Neuron (in vitro differentiated cells): ENCODE data around the gene ADAMTSL5.
A peak's percentile ranks its signal among the peaks of the same experiment; 100 is the strongest.

Experiments used
- H2AFZ ChIP-seq: one replicate; pipeline ENCODE4 v1.6.1; 2013; ENCODE audit warnings: low read depth, mild to moderate bottlenecking, inconsistent platforms, low read length, moderate library complexity
- H3K27me3 ChIP-seq: one replicate; pipeline ENCODE4 v1.6.1; 2013; ENCODE audit warnings: low read length; ENCODE audit not compliant: insufficient read depth
- H3K36me3 ChIP-seq: one replicate; pipeline ENCODE4 v1.6.1; 2013; ENCODE audit warnings: low read length; ENCODE audit not compliant: insufficient read depth
- H3K4me1 ChIP-seq: one replicate; pipeline ENCODE4 v1.6.1; 2013; ENCODE audit warnings: low read length; ENCODE audit not compliant: insufficient read depth
- H3K4me3 ChIP-seq: 2 replicates; pipeline ENCODE4 v1.5.1; 2013; ENCODE audit warnings: mild to moderate bottlenecking, low read length, moderate library complexity
- H3K9me3 ChIP-seq: one replicate; pipeline ENCODE4 v1.6.1; 2013; ENCODE audit warnings: low read length

The ADAMTSL5 gene

DNA sequence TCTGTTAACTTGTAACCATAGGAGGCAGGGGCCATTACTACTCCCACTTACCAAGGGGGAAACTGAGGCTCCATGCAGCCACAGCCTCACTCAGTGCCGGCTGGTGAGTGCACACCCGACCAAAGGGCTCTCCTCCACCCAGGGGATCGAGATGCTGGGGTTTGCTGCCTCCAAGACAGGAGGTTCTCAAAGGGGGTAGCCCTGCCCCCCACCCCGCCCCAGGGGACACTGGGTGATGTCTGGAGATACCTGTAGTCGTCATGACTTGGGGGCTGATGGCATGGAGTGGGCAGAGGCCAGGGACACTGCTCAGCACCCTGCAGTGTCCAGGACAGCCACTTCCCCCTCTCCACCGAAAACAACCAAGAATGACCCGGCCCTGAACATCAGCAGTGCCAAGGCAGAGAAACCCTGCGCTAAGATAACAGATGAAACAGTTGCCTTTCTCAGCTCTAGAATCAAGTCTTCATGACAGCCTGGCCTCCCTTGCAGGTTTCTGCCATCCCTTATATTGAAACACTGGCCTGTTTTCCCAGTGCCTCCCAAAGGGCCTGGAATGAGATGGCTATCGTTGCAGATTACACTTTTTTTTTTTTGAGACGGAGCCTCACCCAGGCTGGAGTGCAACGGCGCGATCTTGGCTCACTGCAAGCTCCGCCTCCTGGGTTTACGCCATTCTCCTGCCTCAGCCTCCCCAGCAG lies 18.6 kb downstream of the ADAMTSL5 start:
- peaks cover 25% of the 10 kb centered on the region for H3K4me1 ChIP-seq
- no peaks in the 10 kb centered on the region for H3K36me3 ChIP-seq
- H3K27me3 ChIP-seq: no peaks in the 10 kb centered on the region
- H3K4me3 ChIP-seq: no peak overlapping the region
- no peaks in the 10 kb centered on the region for H3K9me3 ChIP-seq
- H2AFZ ChIP-seq: no peak overlapping the region

- Histone ChIP-seq H3K4me3 (no peak overlapping the region), H2AFZ (no peak overlapping the region), H3K9me3 (no peaks in the 10 kb centered on the region), H3K27me3 (no peaks in the 10 kb centered on the region), H3K36me3 (no peaks in the 10 kb centered on the region), H3K4me1 (peaks cover 21% of the 10 kb centered on the region)
Observed at GRCh38 chr19:1492474-1493006, 20.3 kb downstream of the ADAMTSL5 start.

DNA sequence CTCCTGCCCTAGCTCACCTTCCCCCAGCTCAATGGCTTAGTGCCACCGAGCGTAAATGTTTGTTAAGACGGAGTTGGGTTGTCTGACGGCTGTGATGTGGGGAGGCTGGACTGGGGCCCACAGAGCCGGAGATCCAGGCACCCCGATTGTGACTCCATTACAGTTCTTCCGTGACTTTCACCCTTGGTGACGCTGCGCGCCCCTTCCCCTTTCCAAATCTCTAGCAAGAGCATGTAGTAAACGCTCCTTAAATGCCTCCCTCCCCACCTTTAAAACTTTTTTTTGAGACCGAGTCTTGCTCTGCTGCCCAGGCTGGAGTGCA lies 21.0 kb downstream of the ADAMTSL5 start:
- Histone ChIP-seq H2AFZ (no peak overlapping the region), H3K4me3 (peak overlapping the region; percentile 53), H3K27me3 (no peaks in the 10 kb centered on the region), H3K9me3 (no peaks in the 10 kb centered on the region), H3K4me1 (peaks cover 21% of the 10 kb centered on the region), H3K36me3 (no peaks in the 10 kb centered on the region)

- Histone ChIP-seq H3K36me3 (no peaks in the 10 kb centered on the region), H2AFZ (peak within 1 kb of the TSS; percentile 52), H3K27me3 (no peaks in the 10 kb centered on the region), H3K9me3 (no peaks in the 10 kb centered on the region), H3K4me3 (peak within 1 kb of the TSS; percentile 53), H3K4me1 (peaks cover 21% of the 10 kb centered on the region)
Observed at GRCh38 chr19:1491114-1491848, 21.5 kb downstream of the ADAMTSL5 start, which contains the start of gene REEP6. Gene REEP6, plus strand, starts transcription at chr19:1491181. Its CDS starts 89 bp downstream, at chr19:1491270.

- H3K4me3 ChIP-seq: peak within 1 kb of the TSS; percentile 53
- no peaks in the 10 kb centered on the region for H3K36me3 ChIP-seq
Observed at GRCh38 chr19:1490311-1491113, 22.3 kb downstream of the ADAMTSL5 start, which contains the start of gene PCSK4. Gene PCSK4, minus strand, starts transcription at chr19:1490350. Its CDS starts 4 bp downstream, at chr19:1490346.

DNA sequence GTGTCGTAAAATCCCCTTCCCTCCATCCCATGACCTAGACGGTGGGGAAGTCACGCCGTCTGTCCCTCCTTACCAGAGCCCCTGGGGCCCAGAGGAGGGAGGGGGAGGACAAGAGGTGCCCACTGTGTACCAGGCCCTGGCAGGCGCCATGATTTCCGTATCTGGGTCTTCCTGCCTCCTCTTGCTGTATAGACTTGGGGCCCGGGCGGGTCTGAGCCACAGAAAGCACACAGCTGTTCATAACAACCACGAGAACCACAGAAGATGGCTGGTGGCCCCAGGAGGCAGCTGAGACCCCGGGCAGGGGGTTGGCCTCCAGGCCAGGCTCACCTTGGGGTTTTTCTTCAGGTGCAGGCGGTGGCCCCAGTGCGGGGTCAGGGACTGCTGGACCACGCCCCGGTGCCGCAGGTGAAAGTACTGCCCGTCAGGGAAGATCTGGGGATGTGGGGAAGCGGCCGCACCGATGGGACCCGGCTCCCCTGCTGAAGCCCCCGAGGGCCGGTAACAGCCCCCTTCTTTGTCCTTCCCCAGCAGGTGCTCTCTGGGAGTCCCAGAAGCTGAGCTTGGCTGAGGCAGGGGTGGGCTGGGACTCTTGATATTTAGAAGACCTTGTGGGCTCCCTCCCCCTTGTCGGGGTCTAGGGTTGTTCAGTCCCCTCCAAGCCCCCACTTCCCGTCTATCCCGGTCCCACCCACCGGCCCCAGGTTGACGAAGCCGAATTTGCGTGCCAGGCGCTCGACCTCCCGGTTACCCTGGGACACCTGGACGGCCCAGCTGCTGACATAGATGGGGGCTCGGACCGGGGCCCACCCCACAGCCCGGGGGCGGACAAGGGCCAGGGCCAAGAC lies 23.1 kb downstream of the ADAMTSL5 start:
- Histone ChIP-seq H3K4me1 (peaks cover 21% of the 10 kb centered on the region), H2AFZ (peak overlapping the region; percentile 22), H3K4me3 (peak overlapping the region; percentile 51), H3K27me3 (no peaks in the 10 kb centered on the region), H3K9me3 (no peaks in the 10 kb centered on the region), H3K36me3 (no peaks in the 10 kb centered on the region)

More at GRCh38 chr19:1490311-1491113, 22.3 kb downstream of the ADAMTSL5 start, which contains the start of gene PCSK4:
- Histone ChIP-seq H2AFZ (peak within 1 kb of the TSS; percentile 52), H3K4me1 (peaks cover 21% of the 10 kb centered on the region), H3K27me3 (no peaks in the 10 kb centered on the region), H3K9me3 (no peaks in the 10 kb centered on the region)

GRCh38 chr19:1488282-1488601 lies 24.6 kb downstream of the ADAMTSL5 start:
- H3K9me3 ChIP-seq: no peaks in the 10 kb centered on the region
- no peak overlapping the region for H2AFZ ChIP-seq
- no peak overlapping the region for H3K4me3 ChIP-seq
- no peaks in the 10 kb centered on the region for H3K27me3 ChIP-seq
- peaks cover 17% of the 10 kb centered on the region for H3K4me1 ChIP-seq
- H3K36me3 ChIP-seq: no peaks in the 10 kb centered on the region

- no peak overlapping the region for H3K4me3 ChIP-seq
- H3K4me1 ChIP-seq: peaks cover 12% of the 10 kb centered on the region
- no peaks in the 10 kb centered on the region for H3K36me3 ChIP-seq
- H3K27me3 ChIP-seq: no peaks in the 10 kb centered on the region
- H2AFZ ChIP-seq: no peak overlapping the region
- H3K9me3 ChIP-seq: no peaks in the 10 kb centered on the region
Observed at GRCh38 chr19:1487576-1488281, 25.1 kb downstream of the ADAMTSL5 start.

DNA sequence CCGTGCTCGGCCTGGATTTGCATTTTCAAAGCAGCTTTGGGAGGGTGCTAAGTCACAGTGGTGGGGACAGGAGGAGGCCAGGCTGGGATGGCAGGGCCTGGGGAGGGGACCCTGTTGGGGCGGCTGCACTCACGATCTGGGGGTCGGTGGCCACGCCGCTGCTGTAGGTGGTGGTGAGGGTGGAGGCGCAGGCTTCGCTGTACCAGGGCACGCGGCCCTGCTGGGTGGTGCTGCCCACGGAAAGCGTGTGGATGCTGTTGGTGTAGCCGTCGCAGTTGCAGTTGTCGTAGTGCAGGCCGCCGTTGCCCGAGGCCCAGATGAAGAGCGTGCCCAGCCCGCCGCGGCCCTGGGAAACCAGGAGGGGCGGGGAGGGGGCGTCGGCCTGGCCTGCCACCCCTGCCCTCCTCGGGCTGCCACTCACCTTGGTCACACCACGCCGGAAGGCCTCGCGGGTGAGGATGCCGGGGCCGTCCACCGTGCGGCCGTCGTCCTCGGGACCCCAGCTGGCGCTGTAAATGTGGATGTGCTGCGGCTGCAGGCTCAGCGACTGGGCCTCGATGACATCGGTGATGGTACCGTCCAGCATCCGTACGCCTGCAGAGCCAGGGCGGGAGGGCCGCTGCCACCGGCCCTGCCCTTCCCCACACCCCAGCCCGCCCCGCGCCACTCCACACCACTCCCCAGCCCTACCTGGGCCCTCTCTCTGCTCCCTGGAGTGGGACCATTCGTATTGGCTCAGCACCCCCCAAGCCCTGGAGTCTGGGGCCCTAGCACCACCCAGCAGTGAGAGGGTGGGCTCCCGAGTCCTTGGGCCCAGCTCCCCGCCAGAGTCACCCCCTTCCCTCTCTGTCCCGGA lies 25.9 kb downstream of the ADAMTSL5 start:
- no peak overlapping the region for H3K4me3 ChIP-seq
- H2AFZ ChIP-seq: no peak overlapping the region
- H3K9me3 ChIP-seq: no peaks in the 10 kb centered on the region
- no peaks in the 10 kb centered on the region for H3K36me3 ChIP-seq
- peaks cover 8% of the 10 kb centered on the region for H3K4me1 ChIP-seq
- no peaks in the 10 kb centered on the region for H3K27me3 ChIP-seq

DNA sequence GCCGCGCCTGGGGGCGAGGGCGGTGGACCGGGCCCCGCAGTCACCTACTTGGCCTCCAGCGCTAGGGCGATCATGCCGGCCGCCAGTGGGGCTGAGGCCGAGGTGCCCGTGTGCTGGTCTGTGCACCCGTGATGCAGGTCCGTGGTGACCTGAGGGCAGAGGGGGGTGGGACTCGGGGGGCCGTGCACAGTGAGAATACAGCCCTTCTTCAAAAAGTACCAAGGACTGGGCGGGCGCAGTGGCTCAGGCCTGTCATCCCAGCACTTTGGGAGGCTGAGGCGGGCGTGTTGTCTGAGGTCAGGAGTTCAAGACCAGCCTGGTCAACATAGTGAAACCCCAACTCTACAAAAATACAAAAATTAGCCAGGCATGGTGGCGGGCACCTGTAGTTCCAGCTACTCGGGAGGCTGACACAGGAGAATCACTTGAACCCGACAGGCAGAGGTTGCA lies 28.8 kb downstream of the ADAMTSL5 start:
- H3K9me3 ChIP-seq: no peaks in the 10 kb centered on the region
- H3K4me3 ChIP-seq: no peak overlapping the region
- H3K36me3 ChIP-seq: no peaks in the 10 kb centered on the region
- no peaks in the 10 kb centered on the region for H3K4me1 ChIP-seq
- no peak overlapping the region for H2AFZ ChIP-seq
- no peaks in the 10 kb centered on the region for H3K27me3 ChIP-seq
